Left cardiac atrium (tissue), 4 donors: ENCODE measurements around the gene UNC93B1. TPM values are rescaled to one million over a fixed set of nuclear protein-coding genes. Genes with fewer than 3 reads are reported as not detected.
"Not testable (repeated sequence)": the region's sequence is repeated elsewhere in the genome, so short reads cannot be mapped to it uniquely, and the experiment has no call there.

Experiments
- ATAC-seq, 2 donors: fragments of 200-7000 bp; cut with Tn5 transposase; one replicate each; pipeline ENCODE4 v1.9.1; 2020; ENCODE audit warnings: mild to moderate bottlenecking in 2 of 2, moderate library complexity in 2 of 2
- DNase-seq: peaks from one replicate; pipeline ENCODE4 v3.0.0-alpha.2; 2020
- intact Hi-C, 2 donors: fragments of 100-400 bp; cut with DNase I; formaldehyde crosslinking; loops; one replicate each; pipeline versions ENCODE4 v1.14.1 to v1.15.1; 2022 to 2023
- total RNA-seq, 2 donors: library from RNA; stranded (reverse); fragmentation: NEBNext Ultra II Directional; extraction: Animal tissue kit (Norgen Biotek cat#: 25700); gene quantifications; one replicate each; pipeline ENCODE4 v1.2.1, GENCODE V29; 2021
- donor health status: DM: no; HTN: yes; CAD: no.
- donor health status: DM: no; HTN: yes; CAD: no; lungs with severe emphysema.
- donor health status: DM: yes; HTN: yes; CAD: no.
- donor health status: Dilated cardiomyopathy.

Gene UNC93B1
- total RNA-seq, 2 donors from 2014 or later, result 12.5 to 15.1 TPM

- intact Hi-C loops, result no loop called here
- ATAC-seq (no peak), DNase-seq (no peak)
These were observed 4.2 kb downstream of the UNC93B1 start for GRCh38 chr11:67999704-68000103.

GRCh38 chr11:67999201-67999629, 4.7 kb downstream of the UNC93B1 start:
- intact Hi-C loops, result no loop called here

GRCh38 chr11:67998150-67999045, 5.5 kb downstream of the UNC93B1 start:
- DNase-seq, result no peak
- intact Hi-C loops, result no loop called here
- no peak for ATAC-seq

More at GRCh38 chr11:67999201-67999629, 4.7 kb downstream of the UNC93B1 start:
- no peak for ATAC-seq
- no peak for DNase-seq

- DNase-seq (no peak), ATAC-seq (peak; percentile 17 to 30)
- intact Hi-C loops, result no loop called here
These were observed 6.4 kb downstream of the UNC93B1 start for GRCh38 chr11:67997475-67997921.

GRCh38 chr11:67996622-67997474, 7.0 kb downstream of the UNC93B1 start:
- DNase-seq (peak; percentile 71), ATAC-seq (peak; percentile 90 to 93)
- intact Hi-C loops, result no loop called here

- ATAC-seq, result no peak
- no peak for DNase-seq
- intact Hi-C loops, result no loop called here
These were observed 7.8 kb downstream of the UNC93B1 start for GRCh38 chr11:67996051-67996450.

- ATAC-seq, DNase-seq, intact Hi-C loops: not testable (repeated sequence)
These were observed 8.3 kb downstream of the UNC93B1 start for GRCh38 chr11:67995579-67995978.

GRCh38 chr11:67995129-67995528, 8.8 kb downstream of the UNC93B1 start:
- intact Hi-C loops, DNase-seq, ATAC-seq: not testable (repeated sequence)

GRCh38 chr11:67994387-67994786, 9.5 kb downstream of the UNC93B1 start:
- DNase-seq, ATAC-seq, intact Hi-C loops: not testable (repeated sequence)

- intact Hi-C loops, ATAC-seq, DNase-seq: not testable (repeated sequence)
These were observed 10.1 kb downstream of the UNC93B1 start for GRCh38 chr11:67993821-67994220.

GRCh38 chr11:67991347-67992121, 12.4 kb downstream of the UNC93B1 start:
- ATAC-seq, intact Hi-C loops, DNase-seq: not testable (repeated sequence)

GRCh38 chr11:67990546-67991346, 13.2 kb downstream of the UNC93B1 start:
- DNase-seq, intact Hi-C loops: not testable (repeated sequence)
- ATAC-seq, result peak in 1 of 2 donors; percentile 75

GRCh38 chr11:67985302-67985701, 18.6 kb downstream of the UNC93B1 start:
- ATAC-seq, intact Hi-C loops, DNase-seq: not testable (repeated sequence)

- intact Hi-C loops, result no loop called here
- ATAC-seq (no peak), DNase-seq (no peak)
These were observed 19.9 kb downstream of the UNC93B1 start for GRCh38 chr11:67983951-67984350.

- intact Hi-C loops, DNase-seq, ATAC-seq: not testable (repeated sequence)
These were observed 21.5 kb downstream of the UNC93B1 start for GRCh38 chr11:67982255-67982857.

- DNase-seq, ATAC-seq, intact Hi-C loops: not testable (repeated sequence)
These were observed 22.7 kb downstream of the UNC93B1 start for GRCh38 chr11:67981226-67981625.

GRCh38 chr11:67978766-67979418, 25.0 kb downstream of the UNC93B1 start:
- intact Hi-C loops, ATAC-seq, DNase-seq: not testable (repeated sequence)
